Neural cell (in vitro differentiated cells): ENCODE measurements around the gene WSB1. TPM values are rescaled to one million over a fixed set of nuclear protein-coding genes. Genes with fewer than 3 reads are reported as not detected.

Source experiments
- H2AFZ ChIP-seq: fragments of 200-600, 300-800 bp; sonication (generic), shearing (Covaris generic); 2 replicates; pipeline ENCODE4 v1.6.0; 2014; ENCODE audit warnings: low read depth, mild to moderate bottlenecking, antibody characterized with exemption, low read length, moderate library complexity
- H3F3A ChIP-seq: fragments of 200-600 bp; shearing (Covaris generic); 2 replicates; pipeline ENCODE4 v1.6.1; 2016; ENCODE audit warnings: mild to moderate bottlenecking, moderate library complexity, mixed read lengths, antibody characterized with exemption, low read length; ENCODE audit not compliant: insufficient read depth, poor library complexity, severe bottlenecking
- H3K27ac ChIP-seq: fragments of 200-600, 300-800 bp; sonication (generic), shearing (Covaris generic); 2 replicates; pipeline ENCODE4 v1.5.1; 2014; ENCODE audit warnings: mild to moderate bottlenecking, low read length, moderate library complexity
- H3K27me3 ChIP-seq: fragments of 300-800, 200-600 bp; sonication (generic), shearing (Covaris generic); 2 replicates; pipeline ENCODE4 v1.6.0; 2014; ENCODE audit warnings: mild to moderate bottlenecking, low read depth, low read length, moderate library complexity; ENCODE audit not compliant: insufficient read depth
- H3K36me3 ChIP-seq: fragments of 300-800, 200-600 bp; sonication (generic), shearing (Covaris generic); 2 replicates; pipeline ENCODE4 v1.5.1; 2014; ENCODE audit warnings: mild to moderate bottlenecking, antibody characterized with exemption, low read length, moderate library complexity; ENCODE audit not compliant: insufficient read depth
- H3K4me2 ChIP-seq: fragments of 300-800, 200-600 bp; sonication (generic), shearing (Covaris generic); 2 replicates; pipeline ENCODE4 v1.6.0; 2014; ENCODE audit warnings: mild to moderate bottlenecking, low read length
- H3K4me3 ChIP-seq: fragments of 300-800, 200-600 bp; sonication (generic), shearing (Covaris generic); 2 replicates; pipeline ENCODE4 v1.5.1; 2014; ENCODE audit warnings: mild to moderate bottlenecking, low read length, moderate library complexity
- H3K79me2 ChIP-seq: fragments of 200-600 bp; shearing (Covaris generic); replicated peaks from 2 replicates; pipeline ENCODE4 v1.6.0; 2014; ENCODE audit warnings: mild to moderate bottlenecking, low read length, moderate library complexity; ENCODE audit not compliant: insufficient read depth
- H3K9ac ChIP-seq: fragments of 300-800, 200-600 bp; sonication (generic), shearing (Covaris generic); 2 replicates; pipeline ENCODE4 v1.6.1; 2016; ENCODE audit warnings: mild to moderate bottlenecking, low read length, mixed read lengths
- H3K9me2 ChIP-seq: fragments of 200-600 bp; shearing (Covaris generic); 2 replicates; pipeline ENCODE4 v1.6.1; 2016; ENCODE audit warnings: mild to moderate bottlenecking, low read length, mixed read lengths; ENCODE audit not compliant: insufficient read depth
- H3K9me3 ChIP-seq: fragments of 200-600, 300-800 bp; sonication (generic), shearing (Covaris generic); 2 replicates; pipeline ENCODE4 v1.6.1; 2016; ENCODE audit warnings: mild to moderate bottlenecking, mixed run types, low read length, moderate library complexity, mixed read lengths
- H4K20me1 ChIP-seq: fragments of 200-600 bp; shearing (Covaris generic); 2 replicates; pipeline ENCODE4 v1.6.1; 2016; ENCODE audit warnings: mild to moderate bottlenecking, mixed run types; ENCODE audit not compliant: insufficient read depth
- CTCF ChIP-seq: fragments of 450-650 bp; IDR thresholded peaks from 2 replicates; pipeline ENCODE4 v1.5.1; 2014; ENCODE audit warnings: antibody characterized with exemption, mild to moderate bottlenecking, moderate library complexity; ENCODE audit not compliant: poor library complexity, severe bottlenecking
- EP300 ChIP-seq: fragments of 450-650 bp; conservative IDR thresholded peaks from 2 replicates; pipeline ENCODE4 v1.6.1; 2014; ENCODE audit warnings: antibody characterized with exemption, mild to moderate bottlenecking, moderate library complexity; ENCODE audit not compliant: poor library complexity, severe bottlenecking
- EZH2 ChIP-seq: fragments of 200-600, 300-800 bp; shearing (Covaris generic), sonication (generic); IDR thresholded peaks from 2 replicates; pipeline ENCODE4 v1.6.1; 2014; ENCODE audit warnings: antibody characterized with exemption, low read length, borderline replicate concordance, mild to moderate bottlenecking; ENCODE audit not compliant: insufficient read depth, poor library complexity, severe bottlenecking
- MXI1 ChIP-seq: fragments of 450-650 bp; conservative IDR thresholded peaks from 2 replicates; pipeline ENCODE4 v1.6.1; 2014; ENCODE audit warnings: antibody characterized with exemption, mild to moderate bottlenecking; ENCODE audit not compliant: poor library complexity, severe bottlenecking
- POLR2AphosphoS5 ChIP-seq: IDR thresholded peaks from 2 replicates; pipeline ENCODE4 v1.6.1; 2012
- RAD21 ChIP-seq: fragments of 450-650 bp; conservative IDR thresholded peaks from 2 replicates; pipeline ENCODE4 v1.6.1; 2014; ENCODE audit warnings: antibody characterized with exemption, mild to moderate bottlenecking, moderate library complexity
- REST ChIP-seq: IDR thresholded peaks from 2 replicates; pipeline ENCODE4 v1.6.1; 2012; ENCODE audit warnings: borderline replicate concordance
- SMC3 ChIP-seq: fragments of 450-650 bp; conservative IDR thresholded peaks from 2 replicates; pipeline ENCODE4 v1.6.1; 2014; ENCODE audit warnings: antibody characterized with exemption, mild to moderate bottlenecking, moderate library complexity; ENCODE audit not compliant: poor library complexity
- TAF1 ChIP-seq: IDR thresholded peaks from 2 replicates; pipeline ENCODE4 v1.6.1; 2012; ENCODE audit warnings: low read depth
- polyA plus RNA-seq: library from polyadenylated mRNA; depleted of rRNA; stranded (reverse); fragments of >200 nt; gene quantifications from 2 replicates; pipeline ENCODE4 v1.2.3, GENCODE V29; 2014

WSB1 gene
- polyA plus RNA-seq, 1 donor from 2014 or later: 1,828 TPM

- Histone ChIP-seq H2AFZ (no peak overlapping the region), H3K36me3 (peaks cover 21% of the 10 kb centered on the region), H3F3A (no peaks in the 10 kb centered on the region), H3K79me2 (peaks cover 7% of the 10 kb centered on the region), H3K4me2 (no peak overlapping the region), H3K27me3 (no peaks in the 10 kb centered on the region), H3K9me2 (no peaks in the 10 kb centered on the region), H3K27ac (no peak overlapping the region), H3K9me3 (no peaks in the 10 kb centered on the region), H3K9ac (no peak overlapping the region), H4K20me1 (no peaks in the 10 kb centered on the region), H3K4me3 (no peak overlapping the region)
- no peak for TF ChIP-seq CTCF
- no peak for TF ChIP-seq POLR2AphosphoS5
- TF ChIP-seq MXI1: no peak
- no peak for TF ChIP-seq EP300
- no peak for TF ChIP-seq SMC3
- TF ChIP-seq TAF1: no peak
- TF ChIP-seq EZH2: no peak
- no peak for TF ChIP-seq RAD21
- no peak for TF ChIP-seq REST
These were observed 16.7 kb downstream of the WSB1 start for GRCh38 chr17:27310565-27311110.

- no peak overlapping the region for H3K4me3 ChIP-seq
- no peak for TF ChIP-seq TAF1
- no peak for TF ChIP-seq MXI1
- no peak for TF ChIP-seq RAD21
- no peak for TF ChIP-seq EP300
- no peak for TF ChIP-seq CTCF
- no peak overlapping the region for H3K27ac ChIP-seq
- H3F3A ChIP-seq: no peaks in the 10 kb centered on the region
- H3K27me3 ChIP-seq: no peaks in the 10 kb centered on the region
- H3K9ac ChIP-seq: no peak overlapping the region
- H3K9me3 ChIP-seq: no peaks in the 10 kb centered on the region
- no peak overlapping the region for H3K4me2 ChIP-seq
- H3K36me3 ChIP-seq: peaks cover 15% of the 10 kb centered on the region
- H4K20me1 ChIP-seq: no peaks in the 10 kb centered on the region
- no peak overlapping the region for H2AFZ ChIP-seq
- no peaks in the 10 kb centered on the region for H3K79me2 ChIP-seq
- no peaks in the 10 kb centered on the region for H3K9me2 ChIP-seq
These were observed 19.4 kb downstream of the WSB1 start for GRCh38 chr17:27313301-27313700.
